HG02759 (cell line): ENCODE data around the gene BRD9.
"Not testable (repeated sequence)": the region's sequence is repeated elsewhere in the genome, so short reads cannot be mapped to it uniquely, and the experiment has no call there.

Experiments used
- ATAC-seq: cut with Tn5 transposase; IDR thresholded peaks from one replicate; pipeline ENCODE4 v1.9.1; 2021; ENCODE audit warnings: mild to moderate bottlenecking, moderate library complexity; ENCODE audit not compliant: unreplicated experiment

The BRD9 gene

GRCh38 chr5:923281-923873 is 30.8 kb upstream of the BRD9 start:
- ATAC-seq: peak; percentile 90

- ATAC-seq: no peak
These were observed 30.1 kb upstream of the BRD9 start for GRCh38 chr5:922436-923280.

GRCh38 chr5:921456-922435 is 29.1 kb upstream of the BRD9 start:
- no peak for ATAC-seq

DNA sequence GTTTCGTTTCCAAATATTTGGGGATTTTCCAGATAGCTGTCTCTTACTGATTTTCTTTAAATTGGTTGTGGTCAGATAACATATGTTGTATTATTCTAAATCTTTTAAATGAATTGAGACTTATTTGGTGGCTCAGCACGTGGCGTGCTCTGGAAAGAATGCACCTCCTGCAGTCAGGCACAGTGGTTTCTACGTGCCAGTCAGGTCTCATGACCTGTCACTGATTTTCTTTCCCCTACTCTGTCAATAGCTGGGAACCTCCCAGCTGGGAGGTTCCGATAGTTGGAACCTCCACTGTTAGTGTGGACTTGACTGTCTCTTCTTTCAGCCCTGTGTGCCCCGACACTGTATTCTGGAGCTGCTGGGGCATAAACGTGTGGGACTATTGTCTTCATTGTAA is 27.7 kb upstream of the BRD9 start:
- no peak for ATAC-seq

GRCh38 chr5:919356-920000 is 26.9 kb upstream of the BRD9 start:
- no peak for ATAC-seq

- ATAC-seq: not testable (repeated sequence)
These were observed 26.1 kb upstream of the BRD9 start for GRCh38 chr5:918717-919116.

DNA sequence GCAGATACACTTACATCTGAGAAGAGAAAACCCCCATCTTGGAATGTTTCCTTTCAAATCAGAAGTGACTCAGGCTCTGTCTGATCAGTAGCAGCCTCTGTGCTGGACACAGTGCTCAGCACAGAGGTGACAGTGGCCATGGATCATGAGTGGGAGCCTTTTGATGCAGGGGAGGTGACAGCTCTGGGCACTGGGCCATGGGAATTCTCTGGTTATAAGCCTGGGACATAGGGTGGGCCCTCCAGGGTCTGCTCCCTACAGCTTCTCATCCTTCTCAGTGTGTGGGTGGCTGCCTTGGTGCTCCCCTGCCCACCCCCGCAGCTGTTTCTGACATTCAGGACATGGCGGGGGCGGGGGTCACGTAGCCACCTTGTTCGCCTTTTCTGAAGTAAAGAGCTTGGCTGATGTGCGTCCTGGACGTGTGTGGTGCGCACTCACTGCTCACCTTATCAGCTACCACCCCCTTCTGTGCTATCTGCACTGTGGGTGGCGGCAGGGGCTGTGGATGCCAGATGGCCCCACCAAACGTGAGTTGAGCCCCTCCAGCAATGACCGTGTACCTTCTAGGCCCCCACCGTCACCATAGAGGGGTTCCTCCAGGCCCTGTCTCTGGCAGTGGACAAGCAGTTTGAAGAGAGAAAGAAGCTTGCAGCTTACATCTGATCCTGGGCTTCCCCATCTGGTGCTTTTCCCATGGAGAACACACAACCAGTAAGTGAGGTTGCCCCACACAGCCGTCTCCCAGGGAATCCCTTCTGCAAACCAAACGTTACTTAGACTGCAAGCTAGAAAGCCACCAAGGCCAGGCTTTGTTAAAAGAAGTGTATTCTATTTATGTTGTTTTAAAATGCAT is 24.1 kb upstream of the BRD9 start:
- ATAC-seq: no peak

DNA sequence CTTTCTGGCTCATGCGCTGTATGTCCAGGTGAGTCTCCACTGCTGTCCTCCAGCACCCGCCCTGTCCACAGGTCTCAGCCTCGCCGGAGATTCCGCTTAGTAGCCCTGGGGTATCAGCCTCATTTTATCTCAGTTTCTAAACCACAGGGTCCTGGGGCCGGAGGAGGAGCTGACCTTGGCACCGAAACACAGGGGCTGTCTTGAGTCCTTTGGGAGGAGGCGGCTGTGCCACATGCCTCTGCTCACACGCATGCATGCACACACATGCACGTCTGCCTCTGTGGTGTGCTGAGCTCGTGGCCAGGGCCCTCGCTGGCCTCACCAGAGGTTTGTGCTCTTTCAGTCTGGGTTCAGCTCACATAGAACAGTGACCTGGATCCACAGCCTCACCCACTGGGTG is 23.3 kb upstream of the BRD9 start:
- ATAC-seq: no peak

GRCh38 chr5:915346-915745 is 22.7 kb upstream of the BRD9 start:
- not testable (repeated sequence) for ATAC-seq

DNA sequence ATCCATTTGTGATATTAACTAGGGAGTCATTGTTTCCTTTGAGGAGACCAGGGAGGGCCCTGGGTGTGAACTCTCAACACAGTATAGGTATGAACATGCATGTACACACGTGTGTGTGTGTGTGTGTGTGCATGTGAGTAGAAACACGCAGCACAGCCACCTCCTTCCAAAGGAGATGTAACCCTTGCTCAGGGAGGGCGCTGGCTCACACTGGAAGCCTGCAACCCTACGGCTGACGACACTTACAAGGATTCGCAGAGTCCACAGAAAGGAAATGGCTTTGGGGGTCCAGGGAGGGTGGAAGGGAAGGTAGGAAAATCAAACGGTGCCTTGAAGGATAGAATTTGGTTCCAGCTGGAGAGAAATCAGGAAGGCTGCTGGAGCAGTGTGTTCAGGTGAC is 22.0 kb upstream of the BRD9 start:
- no peak for ATAC-seq

- no peak for ATAC-seq
These were observed 21.6 kb upstream of the BRD9 start for GRCh38 chr5:914174-914573.

DNA sequence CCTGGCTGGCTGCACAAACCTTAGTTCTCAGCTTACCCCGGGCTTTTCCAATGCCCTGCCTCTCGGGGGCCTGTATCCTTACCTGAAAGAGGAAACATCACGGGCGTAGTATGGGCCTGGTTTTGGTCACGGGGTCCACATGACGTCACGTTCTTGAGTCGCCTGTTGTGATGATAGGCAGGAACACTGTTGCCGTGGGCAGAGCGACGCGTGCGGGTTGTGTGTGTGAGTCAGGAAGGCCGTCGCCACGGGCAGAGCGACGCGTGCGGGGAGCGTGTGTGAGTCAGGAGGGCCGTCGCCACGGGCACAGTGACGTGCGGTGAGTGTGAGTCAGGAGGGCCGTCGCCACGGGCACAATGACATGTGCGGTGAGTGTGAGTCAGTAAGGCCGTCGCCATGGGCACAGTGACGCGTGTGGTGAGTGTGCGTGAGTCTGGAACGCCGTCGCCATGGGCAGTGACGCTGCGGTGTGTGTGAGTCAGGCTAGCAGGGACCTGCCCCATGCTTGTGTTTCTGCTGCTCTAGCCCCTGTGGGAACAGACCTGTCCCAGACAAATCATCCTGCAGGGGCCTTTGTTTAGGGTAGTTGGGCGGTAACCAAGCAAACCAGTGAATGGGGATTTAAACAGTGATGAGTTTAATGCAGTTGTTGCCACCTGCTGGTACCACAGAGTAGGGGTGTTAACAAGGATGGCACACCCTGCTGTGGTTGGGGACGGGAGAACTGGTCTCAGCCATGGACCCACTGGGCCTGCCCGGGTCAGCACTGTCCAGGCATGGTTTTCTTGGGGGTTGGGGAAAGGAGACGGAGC is 19.9 kb upstream of the BRD9 start:
- ATAC-seq: no peak

- ATAC-seq: no peak
These were observed 19.0 kb upstream of the BRD9 start for GRCh38 chr5:911601-912000.

DNA sequence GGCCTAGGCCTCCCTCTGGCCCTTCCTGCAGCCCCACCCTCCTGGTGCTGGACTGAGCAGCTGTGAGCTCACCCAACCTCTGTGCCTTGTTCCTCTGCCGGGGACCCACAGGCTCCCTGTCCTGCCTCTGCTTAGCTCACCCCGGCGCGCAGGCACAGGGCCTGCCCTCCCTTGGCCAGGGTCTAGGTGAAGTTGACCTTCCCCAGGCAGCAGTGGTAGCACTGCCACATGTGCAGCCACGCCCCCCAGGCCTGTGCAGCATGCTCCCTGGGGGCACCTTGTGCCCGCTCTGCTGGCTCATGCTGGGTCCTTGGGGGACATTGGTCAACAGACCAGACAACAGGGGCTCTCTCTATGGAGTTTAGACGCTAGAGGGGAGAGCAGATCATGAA is 18.2 kb upstream of the BRD9 start:
- ATAC-seq: no peak

GRCh38 chr5:909994-910768 is 17.6 kb upstream of the BRD9 start:
- no peak for ATAC-seq

GRCh38 chr5:909086-909485 is 16.5 kb upstream of the BRD9 start:
- no peak for ATAC-seq

DNA sequence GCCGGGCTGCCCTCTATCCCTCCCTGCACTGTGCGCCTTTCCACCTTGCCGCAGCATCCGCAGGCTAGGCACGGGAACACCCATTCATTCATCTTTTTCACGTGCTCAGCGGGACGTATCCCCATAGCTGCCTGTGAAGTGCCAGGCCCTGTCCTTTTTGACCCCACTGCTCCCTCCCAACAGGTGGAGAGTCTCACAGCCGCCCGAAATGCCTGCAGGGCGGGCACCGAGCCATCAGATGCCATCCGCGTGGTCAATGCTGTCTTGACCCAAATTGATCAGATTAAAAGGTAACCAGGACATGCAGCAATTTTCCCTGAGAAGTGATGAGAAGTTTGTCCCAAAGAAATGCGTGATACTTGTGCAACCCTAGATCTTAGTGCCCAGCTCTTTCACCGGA is 15.6 kb upstream of the BRD9 start:
- no peak for ATAC-seq

DNA sequence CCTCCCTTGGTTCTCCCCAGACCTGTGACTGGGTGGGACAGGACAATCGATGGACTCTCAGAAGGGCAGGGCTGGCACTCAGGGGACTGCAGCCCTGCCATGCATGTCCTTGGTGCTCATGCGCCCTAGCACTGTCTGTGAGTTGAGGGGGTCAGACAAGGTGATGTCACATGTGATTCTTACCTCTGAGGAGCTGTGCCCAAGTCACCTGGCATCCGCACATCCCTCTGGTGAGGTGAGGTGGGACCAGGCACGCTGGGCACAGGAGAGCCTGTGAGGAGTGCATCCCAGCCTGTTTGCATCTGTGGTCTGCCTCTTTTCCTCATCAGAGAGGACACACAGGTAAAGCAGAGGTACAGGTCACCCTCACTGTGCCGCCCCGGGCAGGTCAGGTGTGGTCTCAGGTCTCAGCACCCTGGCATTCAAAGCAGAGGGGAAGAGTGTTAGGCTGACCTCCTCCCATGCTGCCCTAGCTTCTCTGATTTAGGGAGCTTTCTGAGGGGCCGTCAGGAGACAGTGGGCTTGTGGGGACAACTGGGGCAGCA is 14.8 kb upstream of the BRD9 start:
- ATAC-seq: no peak
